Measurements from ENCODE around the gene CHFR. TPM values are rescaled to one million over a fixed set of nuclear protein-coding genes. Genes with fewer than 3 reads are reported as not detected.

Gene CHFR
- total and polyA plus RNA-seq, 9 of the 15 experiments (the other 6 are each of a cell fraction or from before 2014, with no cell fraction given): 0.61 to 33.9 (median 19.3) TPM

DNA sequence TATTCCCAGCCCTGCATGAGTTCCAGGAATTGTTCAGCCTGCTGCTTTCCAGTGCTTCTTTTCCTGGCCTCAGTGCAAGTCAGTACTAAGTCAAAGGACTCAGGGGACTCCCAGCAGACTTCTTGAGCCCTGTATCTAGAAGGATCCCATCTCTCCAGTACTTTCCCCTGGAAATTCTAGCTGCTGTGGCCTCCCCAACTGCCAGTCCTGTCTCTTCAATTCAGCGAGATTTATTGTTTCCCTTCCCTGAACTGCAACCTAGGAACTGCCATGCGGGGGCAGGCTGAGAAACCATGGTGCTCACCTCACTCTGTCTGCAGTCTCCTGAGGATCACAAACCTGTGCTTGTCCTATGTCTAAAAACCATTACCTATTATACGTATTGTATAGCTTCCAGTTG, 37.0 kb upstream of the CHFR start:
- Histone ChIP-seq H3K9ac (ENCODE audit: insufficient read depth in 1 of 2, low read depth in 2 of 2, low read length in 2 of 2) (no peak overlapping the region), H4K20me1 (replicated peaks; ENCODE audit: control insufficient read depth, insufficient read depth, low read length) (no peaks in the 10 kb centered on the region), H3K4me2 (ENCODE audit: insufficient read depth, low read length) (no peak overlapping the region), H3K9me1 (ENCODE audit: control insufficient read depth, insufficient read depth, low read length) (no peaks in the 10 kb centered on the region), H3K9me3 (replicated peaks; ENCODE audit: control insufficient read depth, insufficient read depth, low read depth, low read length) (peaks cover 19% of the 10 kb centered on the region), H2AFZ (ENCODE audit: low read depth, low read length) (no peak overlapping the region), H3K79me2 (ENCODE audit: control insufficient read depth, insufficient read depth, low read length) (no peaks in the 10 kb centered on the region), H3K4me3 (no peak overlapping the region), H3K27me3 (ENCODE audit: control insufficient read depth in 2 of 2, insufficient read depth in 2 of 2, low read length in 2 of 2) (no peaks in the 10 kb centered on the region), H3K36me3 (ENCODE audit: control insufficient read depth, insufficient read depth, low read length) (no peaks in the 10 kb centered on the region), H3K27ac (ENCODE audit: extremely low read depth, low read depth, low read length) (no peak overlapping the region), H3K4me1 (replicated peaks in 1 of 2; ENCODE audit: control insufficient read depth in 2 of 2, insufficient read depth in 2 of 2, low read length in 2 of 2) (no peaks in the 10 kb centered on the region)
- ChIA-PET POLR2A (no interaction called here), CTCF (ENCODE audit: low intra/inter-chr PET ratio) (no interaction called here)
- ATAC-seq (no peak), DNase-seq (ENCODE audit: extremely low read depth in 1 of 4, low spot score in 3 of 4) (no peak), FAIRE-seq (no peak)
- 0% methylated on average over 3 of the region's 3 CpGs for WGBS (ENCODE audit: insufficient coverage, low coverage, missing lambda C conversion rate)
- BruUV-seq (replicated peaks): no TSS peak
- no peak for TF ChIP-seq SLC30A9 (CRISPR knock-in tag; IDR thresholded peaks at IDR 0.05)
- TF ChIP-seq ZNF274 (IDR thresholded peaks at IDR 0.05; ENCODE audit: borderline replicate concordance, low read depth, low read length): peak; percentile 19; the same call in 1 of the 2 replicates
- TF ChIP-seq, protein P1, sequence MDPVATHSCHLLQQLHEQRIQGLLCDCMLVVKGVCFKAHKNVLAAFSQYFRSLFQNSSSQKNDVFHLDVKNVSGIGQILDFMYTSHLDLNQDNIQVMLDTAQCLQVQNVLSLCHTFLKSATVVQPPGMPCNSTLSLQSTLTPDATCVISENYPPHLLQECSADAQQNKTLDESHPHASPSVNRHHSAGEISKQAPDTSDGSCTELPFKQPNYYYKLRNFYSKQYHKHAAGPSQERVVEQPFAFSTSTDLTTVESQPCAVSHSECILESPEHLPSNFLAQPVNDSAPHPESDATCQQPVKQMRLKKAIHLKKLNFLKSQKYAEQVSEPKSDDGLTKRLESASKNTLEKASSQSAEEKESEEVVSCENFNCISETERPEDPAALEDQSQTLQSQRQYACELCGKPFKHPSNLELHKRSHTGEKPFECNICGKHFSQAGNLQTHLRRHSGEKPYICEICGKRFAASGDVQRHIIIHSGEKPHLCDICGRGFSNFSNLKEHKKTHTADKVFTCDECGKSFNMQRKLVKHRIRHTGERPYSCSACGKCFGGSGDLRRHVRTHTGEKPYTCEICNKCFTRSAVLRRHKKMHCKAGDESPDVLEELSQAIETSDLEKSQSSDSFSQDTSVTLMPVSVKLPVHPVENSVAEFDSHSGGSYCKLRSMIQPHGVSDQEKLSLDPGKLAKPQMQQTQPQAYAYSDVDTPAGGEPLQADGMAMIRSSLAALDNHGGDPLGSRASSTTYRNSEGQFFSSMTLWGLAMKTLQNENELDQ (CRISPR knock-in tag; IDR thresholded peaks at IDR 0.05; ENCODE audit: borderline replicate concordance): no peak
- TF ChIP-seq ZNF197 (CRISPR knock-in tag; IDR thresholded peaks at IDR 0.05; ENCODE audit: low read depth): no peak
- in situ Hi-C loops (cut with MboI) (no loop called here), intact Hi-C loops (cut with micrococcal nuclease) (no loop called here)

All from K562 (cell line).